GM23338 (cell line): ENCODE measurements around the gene LCE7A. TPM values are rescaled to one million over a fixed set of nuclear protein-coding genes. Genes with fewer than 3 reads are reported as not detected.

Experiments
- ATAC-seq: fragments of 200-7000 bp; cut with Tn5 transposase; 3 replicates; pipeline ENCODE4 v1.9.1; 2020
- DNase-seq: peaks from one replicate; pipeline ENCODE4 v3.0.0-alpha.2; 2015; ENCODE audit warnings: low spot score
- H2AFZ ChIP-seq: fragments of 200-600 bp; sonication (generic); 2 replicates; pipeline ENCODE4 v1.8.0; 2016; ENCODE audit warnings: antibody characterized with exemption, mild to moderate bottlenecking, moderate library complexity
- H3F3A ChIP-seq: fragments of 200-600 bp; sonication (generic); replicated peaks from 2 replicates; pipeline ENCODE4 v1.8.0; 2017; ENCODE audit warnings: antibody characterized with exemption, mixed run types, low read depth
- H3K27ac ChIP-seq: fragments of 200-600 bp; sonication (generic); 2 replicates; pipeline ENCODE4 v1.6.1; 2016; ENCODE audit warnings: low read depth
- H3K27me3 ChIP-seq: fragments of 200-600 bp; sonication (generic); 2 replicates; pipeline ENCODE4 v1.8.0; 2016; ENCODE audit warnings: mild to moderate bottlenecking, mixed run types, moderate library complexity; ENCODE audit not compliant: insufficient read depth
- H3K36me3 ChIP-seq: fragments of 200-600 bp; sonication (generic); 2 replicates; pipeline ENCODE4 v1.8.0; 2016; ENCODE audit warnings: mild to moderate bottlenecking; ENCODE audit not compliant: insufficient read depth
- H3K4me1 ChIP-seq: fragments of 200-600 bp; sonication (generic); 2 replicates; pipeline ENCODE4 v1.8.0; 2016; ENCODE audit warnings: mild to moderate bottlenecking, moderate library complexity; ENCODE audit not compliant: insufficient read depth
- H3K4me2 ChIP-seq: fragments of 200-600 bp; sonication (generic); 2 replicates; pipeline ENCODE4 v1.7.1; 2017; ENCODE audit warnings: mixed run types
- H3K4me3 ChIP-seq: fragments of 200-600 bp; sonication (generic); 2 replicates; pipeline ENCODE4 v1.6.1; 2016; ENCODE audit warnings: mixed run types
- H3K79me2 ChIP-seq: fragments of 200-600 bp; sonication (generic); replicated peaks from 2 replicates; pipeline ENCODE4 v1.8.0; 2017; ENCODE audit warnings: mild to moderate bottlenecking; ENCODE audit not compliant: insufficient read depth
- H3K9me2 ChIP-seq: fragments of 200-600 bp; sonication (generic); 2 replicates; pipeline ENCODE4 v1.8.0; 2017; ENCODE audit not compliant: insufficient read depth
- H4K20me1 ChIP-seq: fragments of 200-600 bp; sonication (generic); replicated peaks from 2 replicates; pipeline ENCODE4 v1.8.0; 2017; ENCODE audit warnings: mild to moderate bottlenecking; ENCODE audit not compliant: insufficient read depth
- H3K27ac Mint-ChIP-seq: 2 replicates; pipeline ENCODE4 v1.8.0; 2020; ENCODE audit warnings: inconsistent platforms, mild to moderate bottlenecking, moderate library complexity, mixed read lengths
- H3K27me3 Mint-ChIP-seq: 3 replicates; pipeline ENCODE4 v1.8.0; 2022; ENCODE audit warnings: low read depth, mild to moderate bottlenecking, moderate library complexity, mixed read lengths, inconsistent platforms; ENCODE audit not compliant: insufficient read depth, poor library complexity
- H3K36me3 Mint-ChIP-seq: 3 replicates; pipeline ENCODE4 v1.8.0; 2021; ENCODE audit warnings: low read depth, mild to moderate bottlenecking, inconsistent platforms, moderate library complexity, mixed read lengths
- H3K4me1 Mint-ChIP-seq: 3 replicates; pipeline ENCODE4 v1.8.0; 2020; ENCODE audit warnings: mild to moderate bottlenecking, inconsistent platforms, mixed read lengths
- H3K4me3 Mint-ChIP-seq: 3 replicates; pipeline ENCODE4 v1.8.0; 2021; ENCODE audit warnings: moderate library complexity, mild to moderate bottlenecking, inconsistent platforms, mixed read lengths
- H3K9me3 Mint-ChIP-seq: 3 replicates; pipeline ENCODE4 v1.8.0; 2020; ENCODE audit warnings: moderate library complexity, mild to moderate bottlenecking, inconsistent platforms, mixed read lengths
- CREB1 ChIP-seq: fragments of 250-450 bp; sonication (Bioruptor Pico); IDR thresholded peaks from 2 replicates; pipeline ENCODE4 v1.5.0; 2020; ENCODE audit warnings: low read depth, mild to moderate bottlenecking, moderate library complexity
- CTCF ChIP-seq, 2 experiments: fragments of 200-600 bp in 1 of 2; sonication (generic) in 1 of 2; conservative IDR thresholded peaks; 2 replicates each; pipeline versions ENCODE4 v1.5.1 to v1.6.1; 2016 to 2017; ENCODE audit warnings: antibody characterized with exemption in 2 of 2, low read depth in 2 of 2, mild to moderate bottlenecking in 2 of 2, moderate library complexity in 1 of 2
- EZH2 ChIP-seq: fragments of 200-600 bp; sonication (generic); IDR thresholded peaks from one replicate; pipeline ENCODE4 v1.8.0; 2017; ENCODE audit warnings: antibody characterized with exemption, mild to moderate bottlenecking, low read depth; ENCODE audit not compliant: unreplicated experiment
- JUNB ChIP-seq: IDR thresholded peaks from one replicate; pipeline ENCODE4 v1.6.1; 2016; ENCODE audit warnings: antibody characterized with exemption; ENCODE audit not compliant: unreplicated experiment
- NANOG ChIP-seq: IDR thresholded peaks from 2 replicates; pipeline ENCODE4 v1.6.1; 2016; ENCODE audit warnings: antibody characterized with exemption, borderline replicate concordance
- POLR2AphosphoS5 ChIP-seq: IDR thresholded peaks from 2 replicates; pipeline ENCODE4 v1.6.1; 2016; ENCODE audit warnings: antibody characterized with exemption, low read depth
- REST ChIP-seq: IDR thresholded peaks from one replicate; pipeline ENCODE4 v1.6.1; 2018; ENCODE audit warnings: antibody characterized with exemption; ENCODE audit not compliant: unreplicated experiment
- STAT1 ChIP-seq: IDR thresholded peaks from one replicate; pipeline ENCODE4 v1.6.1; 2016; ENCODE audit warnings: antibody characterized with exemption; ENCODE audit not compliant: unreplicated experiment
- ZNF114 ChIP-seq: fragments of 250-450 bp; sonication (Bioruptor Pico); IDR thresholded peaks from 2 replicates; pipeline ENCODE4 v1.5.0; 2020; ENCODE audit warnings: mild to moderate bottlenecking, moderate library complexity
- ZNF331 ChIP-seq: fragments of 250-450 bp; sonication (Bioruptor Pico); IDR thresholded peaks from 2 replicates; pipeline ENCODE4 v1.5.0; 2020; ENCODE audit warnings: low read depth, mild to moderate bottlenecking, moderate library complexity
- polyA plus RNA-seq: library from polyadenylated mRNA; unstranded; fragments of >200 nt; fragmentation: Nextera tagmentation; extraction: Ambion mirVana; gene quantifications from 2 replicates; pipeline ENCODE4 v1.2.1, GENCODE V29; 2016
- total RNA-seq: library from RNA; depleted of rRNA; stranded (reverse); fragments of >200 nt; shearing (Covaris generic); gene quantifications from 2 replicates; pipeline ENCODE4 v1.2.3, GENCODE V29; 2014

Gene LCE7A
- total and polyA plus RNA-seq, 2 experiments from 2014 or later = not detected

DNA sequence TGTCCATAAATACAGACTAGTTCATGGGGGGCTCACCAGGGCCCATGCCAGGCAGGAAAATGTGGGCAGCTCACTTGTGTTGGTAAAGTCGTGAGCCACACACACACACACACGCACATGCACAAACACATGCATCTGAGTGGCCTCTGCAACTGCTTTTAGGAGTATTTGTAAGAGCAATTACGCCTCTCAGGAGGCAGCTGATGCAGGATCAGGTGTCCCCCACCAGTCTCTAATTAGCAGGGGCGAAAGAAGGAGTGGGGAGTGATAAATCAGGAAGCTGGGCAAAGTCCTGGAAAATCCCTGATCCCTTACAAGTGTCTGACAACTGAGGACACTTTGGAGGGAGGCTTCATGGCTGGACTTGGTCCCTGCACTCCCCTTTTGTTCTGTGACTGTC is 42.8 kb downstream of the LCE7A start (continued):
- TF ChIP-seq REST (no peak), ZNF331 (CRISPR knock-in tag) (no peak), ZNF114 (CRISPR knock-in tag) (no peak)

DNA sequence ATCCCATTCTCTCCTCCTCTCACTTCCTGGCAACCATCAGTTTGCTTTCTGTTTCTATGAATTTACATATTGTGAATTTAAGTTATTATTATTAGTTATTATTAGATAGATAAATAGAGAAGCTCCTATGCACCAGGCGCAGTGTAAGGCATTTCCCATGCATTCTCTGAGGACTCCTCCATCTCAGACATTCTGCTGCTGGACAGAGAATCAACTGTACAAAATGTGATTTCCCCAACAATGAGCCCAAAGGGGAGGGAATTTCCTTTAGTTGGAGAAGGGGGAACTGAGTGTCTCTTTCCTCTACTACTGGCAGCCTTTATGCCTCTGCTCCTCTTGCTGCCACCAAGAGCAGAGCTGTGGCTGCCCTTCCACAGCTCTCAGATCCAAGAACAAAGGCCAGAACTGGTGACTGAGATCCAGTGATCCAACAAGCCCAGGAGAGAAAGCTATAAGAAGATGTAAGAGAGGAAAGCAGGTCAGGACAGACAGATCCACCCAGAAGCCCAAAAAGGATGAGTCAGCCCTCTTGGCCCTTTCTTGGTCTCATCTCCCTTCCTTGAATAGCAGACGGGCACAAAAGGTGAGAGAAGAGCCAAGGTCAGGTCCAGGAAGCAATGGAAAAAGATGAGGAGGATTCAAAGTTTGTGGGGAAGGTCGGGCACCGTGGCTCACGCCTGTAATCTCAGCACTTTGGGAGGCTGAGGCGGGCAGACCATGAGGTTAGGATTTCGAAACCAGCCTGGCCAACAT is 45.1 kb downstream of the LCE7A start:
- H2AFZ ChIP-seq = no peak overlapping the region
- DNase-seq (no peak), ATAC-seq (no peak)
- Mint-ChIP-seq H3K36me3 (peaks cover 3% of the 10 kb centered on the region; the same call in 2 of the 3 replicates), H3K27ac (no peak overlapping the region), H3K4me1 (no peaks in the 10 kb centered on the region; the same call in 2 of the 3 replicates), H3K4me3 (no peak overlapping the region), H3K27me3 (peaks cover 3% of the 10 kb centered on the region), H3K9me3 (peaks cover 2% of the 10 kb centered on the region; the same call in 2 of the 3 replicates)
- H3K36me3 ChIP-seq = no peaks in the 10 kb centered on the region
- 0 out of 2 replicates have a peak, but pooled peaks cover under 1% of the 10 kb centered on the region for H3K9me2 ChIP-seq
- H3K4me2 ChIP-seq = no peak overlapping the region
- H3K79me2 ChIP-seq = no peaks in the 10 kb centered on the region
- H3F3A ChIP-seq = no peaks in the 10 kb centered on the region
- no peak overlapping the region for H3K27ac ChIP-seq
- H3K27me3 ChIP-seq = no peaks in the 10 kb centered on the region
- no peaks in the 10 kb centered on the region for H3K4me1 ChIP-seq
- no peaks in the 10 kb centered on the region for H4K20me1 ChIP-seq
- H3K4me3 ChIP-seq = no peak overlapping the region
- TF ChIP-seq JUNB = no peak
- TF ChIP-seq NANOG = no peak
- no peak for TF ChIP-seq CTCF (conservative IDR thresholded peaks at IDR 0.05; ENCODE audit: low read depth in 2 of 2)
- TF ChIP-seq STAT1 = no peak
- TF ChIP-seq POLR2AphosphoS5 = no peak
- TF ChIP-seq ZNF331 (CRISPR knock-in tag) = no peak
- TF ChIP-seq EZH2 = no peak
- no peak for TF ChIP-seq CREB1
